Activated naive CD8-positive, alpha-beta T cell treated with anti-CD3 and anti-CD28 coated beads, Interleukin-2, amount 50 U/mL, for 24 hours (primary cell): ENCODE results near the gene MFSD6L.

Experiments
- ATAC-seq: fragments of 150-1000 bp; cut with Tn5 transposase; one replicate; pipeline ENCODE4 v1.10.0; 2021
- DNase-seq: peaks from one replicate; pipeline ENCODE4 v3.0.0; 2021
- H3K27ac Mint-ChIP-seq: one replicate; pipeline ENCODE4 v1.8.0; 2021; ENCODE audit warnings: mild to moderate bottlenecking, mixed read lengths
- H3K27me3 Mint-ChIP-seq: one replicate; pipeline ENCODE4 v1.8.0; 2021; ENCODE audit warnings: mixed read lengths
- H3K36me3 Mint-ChIP-seq: one replicate; pipeline ENCODE4 v1.8.0; 2021; ENCODE audit warnings: low read depth, mixed read lengths
- H3K4me1 Mint-ChIP-seq: one replicate; pipeline ENCODE4 v1.8.0; 2021; ENCODE audit warnings: mixed read lengths
- H3K4me3 Mint-ChIP-seq: one replicate; pipeline ENCODE4 v1.8.0; 2021; ENCODE audit warnings: mild to moderate bottlenecking, moderate library complexity, mixed read lengths
- H3K9me3 Mint-ChIP-seq: one replicate; pipeline ENCODE4 v1.8.0; 2021; ENCODE audit warnings: mixed read lengths

Gene MFSD6L

GRCh38 chr17:8791248-8791909 lies 7.8 kb downstream of the MFSD6L start:
- peaks cover 6% of the 10 kb centered on the region for H3K4me1 Mint-ChIP-seq
- H3K27ac Mint-ChIP-seq, result no peak overlapping the region
- peaks cover 7% of the 10 kb centered on the region for H3K9me3 Mint-ChIP-seq
- peaks cover 2% of the 10 kb centered on the region for H3K27me3 Mint-ChIP-seq
- no peaks in the 10 kb centered on the region for H3K36me3 Mint-ChIP-seq
- no peak for ATAC-seq
- no peak overlapping the region for H3K4me3 Mint-ChIP-seq
- no peak for DNase-seq

- Mint-ChIP-seq H3K27me3 (peaks cover 2% of the 10 kb centered on the region), H3K4me1 (peaks cover 6% of the 10 kb centered on the region), H3K27ac (no peak overlapping the region), H3K9me3 (peaks cover 7% of the 10 kb centered on the region), H3K4me3 (no peak overlapping the region), H3K36me3 (no peaks in the 10 kb centered on the region)
- no peak for DNase-seq
- no peak for ATAC-seq
Measured at GRCh38 chr17:8789743-8790142, 9.4 kb downstream of the MFSD6L start.

DNA sequence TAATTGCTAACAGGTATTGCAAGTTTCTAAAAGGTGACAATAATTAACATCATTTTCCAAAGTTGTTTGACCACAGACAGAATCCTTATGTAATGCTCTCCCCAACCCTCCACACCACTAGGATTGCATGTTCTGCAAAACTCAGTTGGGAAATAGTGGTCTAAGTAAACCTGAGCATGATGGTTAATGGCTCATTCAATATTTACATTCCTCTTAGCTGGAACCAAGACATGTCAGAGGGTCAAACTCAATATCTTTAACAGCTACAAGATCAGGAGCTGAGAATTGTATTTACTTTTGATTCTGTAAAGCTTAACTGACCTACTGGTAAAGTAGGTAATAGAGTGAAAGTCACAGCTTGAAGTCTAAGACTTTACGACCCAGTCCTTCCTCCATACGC lies 10.2 kb downstream of the MFSD6L start:
- H3K4me3 Mint-ChIP-seq, result no peak overlapping the region
- H3K27me3 Mint-ChIP-seq, result peaks cover 2% of the 10 kb centered on the region
- H3K9me3 Mint-ChIP-seq, result peaks cover 7% of the 10 kb centered on the region
- ATAC-seq (no peak), DNase-seq (no peak)
- H3K27ac Mint-ChIP-seq, result no peak overlapping the region
- H3K4me1 Mint-ChIP-seq, result peaks cover 6% of the 10 kb centered on the region
- no peaks in the 10 kb centered on the region for H3K36me3 Mint-ChIP-seq

- Mint-ChIP-seq H3K36me3 (no peaks in the 10 kb centered on the region), H3K9me3 (no peaks in the 10 kb centered on the region), H3K4me3 (no peak overlapping the region), H3K27me3 (peaks cover 2% of the 10 kb centered on the region), H3K27ac (no peak overlapping the region), H3K4me1 (peaks cover 6% of the 10 kb centered on the region)
- DNase-seq (peak; percentile 78), ATAC-seq (peak; percentile 43)
Measured at GRCh38 chr17:8785547-8786413, 13.4 kb downstream of the MFSD6L start.

DNA sequence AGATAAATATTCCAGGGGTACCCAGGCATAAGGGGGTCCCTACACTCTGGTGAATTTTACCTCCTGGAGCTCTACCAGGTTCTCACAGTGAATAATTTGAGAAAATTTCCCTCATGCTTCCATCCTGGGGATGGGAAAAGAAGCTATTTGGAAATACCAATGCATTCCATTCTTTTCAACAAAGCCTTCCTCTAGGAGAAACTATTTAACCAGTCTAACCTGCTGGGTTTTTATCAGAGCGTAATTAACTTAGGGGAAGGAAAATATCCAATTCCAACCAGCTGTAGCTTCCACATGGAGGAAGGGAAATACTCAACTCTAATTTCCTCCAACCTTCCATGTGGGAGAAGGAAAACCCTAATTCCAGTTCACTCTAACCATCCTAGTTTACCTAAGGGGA lies 17.0 kb downstream of the MFSD6L start:
- H3K36me3 Mint-ChIP-seq, result no peaks in the 10 kb centered on the region
- peaks cover 6% of the 10 kb centered on the region for H3K27me3 Mint-ChIP-seq
- peaks cover 6% of the 10 kb centered on the region for H3K4me1 Mint-ChIP-seq
- ATAC-seq (no peak), DNase-seq (no peak)
- no peaks in the 10 kb centered on the region for H3K9me3 Mint-ChIP-seq
- no peak overlapping the region for H3K4me3 Mint-ChIP-seq
- H3K27ac Mint-ChIP-seq, result no peak overlapping the region

DNA sequence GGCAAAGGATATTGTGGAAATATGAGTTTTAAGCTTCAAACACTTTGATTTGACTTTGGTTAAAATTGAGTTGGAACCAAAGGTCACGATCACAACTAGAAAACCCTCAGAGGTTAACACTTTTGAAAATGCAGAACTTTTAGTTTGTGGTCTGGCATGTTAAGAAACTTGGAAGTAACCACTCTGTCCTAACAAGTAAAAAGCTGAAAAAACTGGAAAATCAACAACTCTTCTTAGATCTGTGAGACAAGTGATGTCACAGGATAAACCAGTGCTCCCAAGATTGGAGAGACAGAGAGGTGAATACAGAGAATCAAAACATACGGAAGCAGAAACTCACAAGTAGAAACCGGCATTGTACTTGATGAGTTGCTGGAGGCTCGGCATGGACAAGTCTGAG lies 17.4 kb downstream of the MFSD6L start:
- ATAC-seq, result no peak
- Mint-ChIP-seq H3K4me3 (no peak overlapping the region), H3K4me1 (peaks cover 6% of the 10 kb centered on the region), H3K36me3 (no peaks in the 10 kb centered on the region), H3K27me3 (peaks cover 7% of the 10 kb centered on the region), H3K9me3 (no peaks in the 10 kb centered on the region), H3K27ac (no peak overlapping the region)
- DNase-seq, result no peak

GRCh38 chr17:8776881-8777280 lies 22.3 kb downstream of the MFSD6L start:
- DNase-seq, result no peak
- Mint-ChIP-seq H3K9me3 (no peaks in the 10 kb centered on the region), H3K27ac (no peak overlapping the region), H3K36me3 (no peaks in the 10 kb centered on the region), H3K4me1 (peaks cover 5% of the 10 kb centered on the region), H3K27me3 (peaks cover 12% of the 10 kb centered on the region), H3K4me3 (no peak overlapping the region)
- no peak for ATAC-seq

- Mint-ChIP-seq H3K4me1 (no peaks in the 10 kb centered on the region), H3K36me3 (no peaks in the 10 kb centered on the region), H3K27ac (no peak overlapping the region), H3K4me3 (no peak overlapping the region), H3K9me3 (no peaks in the 10 kb centered on the region), H3K27me3 (peaks cover 12% of the 10 kb centered on the region)
- DNase-seq (no peak), ATAC-seq (no peak)
Measured at GRCh38 chr17:8776248-8776647, 22.9 kb downstream of the MFSD6L start.

- Mint-ChIP-seq H3K36me3 (no peaks in the 10 kb centered on the region), H3K9me3 (no peaks in the 10 kb centered on the region), H3K27ac (no peak overlapping the region), H3K4me1 (no peaks in the 10 kb centered on the region), H3K4me3 (no peak overlapping the region), H3K27me3 (peaks cover 2% of the 10 kb centered on the region)
- no peak for ATAC-seq
- DNase-seq, result no peak
Measured at GRCh38 chr17:8766731-8767130, 32.4 kb downstream of the MFSD6L start.

DNA sequence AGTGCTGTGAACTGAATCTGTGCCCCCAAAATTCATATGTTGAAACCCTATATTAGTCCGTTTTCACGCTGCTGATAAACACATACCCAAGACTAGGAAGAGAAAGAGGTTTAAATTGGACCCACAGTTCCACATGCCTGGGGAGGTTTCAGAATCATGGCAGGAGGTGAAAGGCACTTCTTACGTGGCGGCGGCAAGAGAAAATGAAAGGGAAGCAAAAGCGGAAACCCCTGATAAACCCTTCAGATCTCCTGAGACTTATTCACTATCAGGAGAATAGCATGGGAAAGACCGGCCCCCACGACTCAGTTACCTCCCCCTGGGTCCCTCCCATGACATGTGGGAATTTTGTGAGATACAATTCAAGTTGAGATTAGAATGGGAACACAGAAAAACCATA lies 37.2 kb downstream of the MFSD6L start:
- Mint-ChIP-seq H3K27ac (no peak overlapping the region), H3K9me3 (no peaks in the 10 kb centered on the region)

GRCh38 chr17:8758137-8758596 lies 41.0 kb downstream of the MFSD6L start, which contains the start of gene SPDYE4:
Gene SPDYE4 (minus strand): TSS chr17:8758546. CDS start chr17:8758382, 164 bp downstream.
- no peak within 1 kb of the TSS for H3K4me3 Mint-ChIP-seq
- H3K4me1 Mint-ChIP-seq, result no peaks in the 10 kb centered on the region
- DNase-seq (no peak), ATAC-seq (no peak)
- no peaks in the 10 kb centered on the region for H3K9me3 Mint-ChIP-seq
- H3K36me3 Mint-ChIP-seq, result no peaks in the 10 kb centered on the region
- H3K27me3 Mint-ChIP-seq, result peaks cover 14% of the 10 kb centered on the region
- no peak within 1 kb of the TSS for H3K27ac Mint-ChIP-seq

More for the DNA sequence above, 37.2 kb downstream of the MFSD6L start:
- peaks cover 5% of the 10 kb centered on the region for H3K27me3 Mint-ChIP-seq
- H3K4me1 Mint-ChIP-seq, result no peaks in the 10 kb centered on the region
- H3K36me3 Mint-ChIP-seq, result no peaks in the 10 kb centered on the region
- DNase-seq (no peak), ATAC-seq (no peak)
- no peak overlapping the region for H3K4me3 Mint-ChIP-seq

- Mint-ChIP-seq H3K4me1 (no peaks in the 10 kb centered on the region), H3K4me3 (no peak overlapping the region), H3K27me3 (peaks cover 14% of the 10 kb centered on the region), H3K9me3 (no peaks in the 10 kb centered on the region), H3K36me3 (no peaks in the 10 kb centered on the region), H3K27ac (no peak overlapping the region)
- ATAC-seq (no peak), DNase-seq (no peak)
Measured at GRCh38 chr17:8757189-8757588, 42.0 kb downstream of the MFSD6L start.

GRCh38 chr17:8755590-8756255 lies 43.4 kb downstream of the MFSD6L start:
- no peak for ATAC-seq
- no peak for DNase-seq
- H3K4me3 Mint-ChIP-seq, result no peak overlapping the region
- H3K4me1 Mint-ChIP-seq, result no peaks in the 10 kb centered on the region
- no peak overlapping the region for H3K27ac Mint-ChIP-seq
- H3K9me3 Mint-ChIP-seq, result no peaks in the 10 kb centered on the region
- peaks cover 14% of the 10 kb centered on the region for H3K27me3 Mint-ChIP-seq
- no peaks in the 10 kb centered on the region for H3K36me3 Mint-ChIP-seq

- Mint-ChIP-seq H3K4me1 (no peaks in the 10 kb centered on the region), H3K27me3 (peaks cover 14% of the 10 kb centered on the region), H3K27ac (no peak overlapping the region), H3K4me3 (no peak overlapping the region), H3K9me3 (no peaks in the 10 kb centered on the region), H3K36me3 (no peaks in the 10 kb centered on the region)
- DNase-seq (no peak), ATAC-seq (no peak)
Measured at GRCh38 chr17:8754890-8755289, 44.3 kb downstream of the MFSD6L start.
